OCI-LY1 (cell line): Measurements from ENCODE around the gene CHAF1A.

Experiments used
- H2AFZ ChIP-seq: fragments of 200-600 bp; sonication (generic), shearing (Covaris generic); 2 replicates; pipeline ENCODE4 v1.6.0; 2014; ENCODE audit warnings: antibody characterized with exemption, mild to moderate bottlenecking, low read length
- H3F3A ChIP-seq: fragments of 200-600 bp; sonication (generic), shearing (Covaris generic); 2 replicates; pipeline ENCODE4 v1.6.0; 2014; ENCODE audit warnings: mild to moderate bottlenecking, antibody characterized with exemption, low read length, moderate library complexity; ENCODE audit not compliant: insufficient read depth
- H3K27ac ChIP-seq: fragments of 200-600 bp; sonication (generic); 2 replicates; pipeline ENCODE4 v1.5.1; 2014; ENCODE audit warnings: low read length, mixed run types, mild to moderate bottlenecking, low read depth; ENCODE audit not compliant: poor library complexity, severe bottlenecking
- H3K27me3 ChIP-seq: fragments of 200-600 bp; sonication (generic); 2 replicates; pipeline ENCODE4 v1.6.0; 2014; ENCODE audit warnings: antibody characterized with exemption, mild to moderate bottlenecking, low read length, moderate library complexity; ENCODE audit not compliant: insufficient read depth
- H3K36me3 ChIP-seq: fragments of 200-600 bp; sonication (generic); 2 replicates; pipeline ENCODE4 v1.6.1; 2014; ENCODE audit warnings: mild to moderate bottlenecking, antibody characterized with exemption, low read length, moderate library complexity, mixed read lengths; ENCODE audit not compliant: insufficient read depth
- H3K4me1 ChIP-seq: fragments of 200-600 bp; sonication (generic); 2 replicates; pipeline ENCODE4 v1.5.1; 2014; ENCODE audit warnings: mild to moderate bottlenecking, low read length, moderate library complexity; ENCODE audit not compliant: insufficient read depth, severe bottlenecking
- H3K4me2 ChIP-seq: fragments of 200-600 bp; sonication (generic), shearing (Covaris generic); 2 replicates; pipeline ENCODE4 v1.6.1; 2014; ENCODE audit warnings: low read length
- H3K4me3 ChIP-seq: fragments of 200-600 bp; sonication (generic); 2 replicates; pipeline ENCODE4 v1.5.1; 2014; ENCODE audit warnings: low read length, low read depth, mild to moderate bottlenecking, mixed read lengths; ENCODE audit not compliant: poor library complexity, severe bottlenecking
- H3K79me2 ChIP-seq: fragments of 200-600 bp; shearing (Covaris generic); 2 replicates; pipeline ENCODE4 v1.6.1; 2016; ENCODE audit warnings: mixed run types, low read length, mixed read lengths; ENCODE audit not compliant: insufficient read depth
- H3K9ac ChIP-seq: fragments of 200-600 bp; sonication (generic), shearing (Covaris generic); 2 replicates; pipeline ENCODE4 v1.6.1; 2014; ENCODE audit warnings: mild to moderate bottlenecking, low read length, mixed read lengths
- H3K9me2 ChIP-seq: fragments of 200-600 bp; sonication (generic), shearing (Covaris generic); 2 replicates; pipeline ENCODE4 v1.6.1; 2014; ENCODE audit warnings: low read depth, mild to moderate bottlenecking, low read length, mixed read lengths
- H3K9me3 ChIP-seq: fragments of 200-600 bp; shearing (Covaris generic); 2 replicates; pipeline ENCODE4 v1.6.1; 2014; ENCODE audit warnings: low read length, mixed read lengths
- H4K20me1 ChIP-seq: fragments of 200-600 bp; sonication (generic), shearing (Covaris generic); 2 replicates; pipeline ENCODE4 v1.6.0; 2016; ENCODE audit warnings: mild to moderate bottlenecking, low read length; ENCODE audit not compliant: insufficient read depth
- CTCF ChIP-seq: fragments of 200-600 bp; sonication (generic), shearing (Covaris generic); IDR thresholded peaks from 2 replicates; pipeline ENCODE4 v1.5.1; 2017; ENCODE audit warnings: mild to moderate bottlenecking, antibody characterized with exemption, low read length, moderate library complexity, mixed read lengths
- EZH2 ChIP-seq: fragments of 200-600 bp; sonication (generic), shearing (Covaris generic); IDR thresholded peaks from 2 replicates; pipeline ENCODE4 v1.8.0; 2017; ENCODE audit warnings: borderline replicate concordance, mixed run types, mild to moderate bottlenecking, antibody characterized with exemption, low read length, moderate library complexity, mixed read lengths

Gene CHAF1A

GRCh38 chr19:4354897-4355296 lies 47.5 kb upstream of the CHAF1A start:
- H3K36me3 ChIP-seq, result peaks cover 16% of the 10 kb centered on the region
- H4K20me1 ChIP-seq, result no peaks in the 10 kb centered on the region
- no peaks in the 10 kb centered on the region for H3K9me2 ChIP-seq
- no peaks in the 10 kb centered on the region for H3K4me1 ChIP-seq
- H3K4me2 ChIP-seq, result no peak overlapping the region
- no peak overlapping the region for H3K27ac ChIP-seq
- H3K27me3 ChIP-seq, result no peaks in the 10 kb centered on the region
- no peaks in the 10 kb centered on the region for H3K79me2 ChIP-seq
- H3F3A ChIP-seq, result no peaks in the 10 kb centered on the region
- TF ChIP-seq EZH2, result no peak
- TF ChIP-seq CTCF, result no peak
- no peaks in the 10 kb centered on the region for H3K9me3 ChIP-seq
- H2AFZ ChIP-seq, result no peak overlapping the region
- H3K4me3 ChIP-seq, result no peak overlapping the region
- H3K9ac ChIP-seq, result no peak overlapping the region

GRCh38 chr19:4357095-4357797 lies 45.2 kb upstream of the CHAF1A start:
- H3K79me2 ChIP-seq, result no peaks in the 10 kb centered on the region
- no peaks in the 10 kb centered on the region for H3K4me1 ChIP-seq
- no peak overlapping the region for H3K4me2 ChIP-seq
- no peak overlapping the region for H3K9ac ChIP-seq
- no peaks in the 10 kb centered on the region for H3K27me3 ChIP-seq
- no peak overlapping the region for H3K27ac ChIP-seq
- H3K36me3 ChIP-seq, result peaks cover 34% of the 10 kb centered on the region
- H4K20me1 ChIP-seq, result no peaks in the 10 kb centered on the region
- no peak overlapping the region for H3K4me3 ChIP-seq
- TF ChIP-seq CTCF (no peak), EZH2 (no peak)
- no peaks in the 10 kb centered on the region for H3K9me2 ChIP-seq
- no peaks in the 10 kb centered on the region for H3K9me3 ChIP-seq
- no peak overlapping the region for H2AFZ ChIP-seq
- no peaks in the 10 kb centered on the region for H3F3A ChIP-seq

GRCh38 chr19:4357921-4358326 lies 44.5 kb upstream of the CHAF1A start:
- Histone ChIP-seq H3K4me3 (no peak overlapping the region), H3K27me3 (no peaks in the 10 kb centered on the region), H3K9ac (no peak overlapping the region), H4K20me1 (no peaks in the 10 kb centered on the region), H3K9me3 (no peaks in the 10 kb centered on the region), H3K4me2 (no peak overlapping the region), H3K9me2 (no peaks in the 10 kb centered on the region), H3K27ac (no peak overlapping the region), H3K36me3 (peaks cover 41% of the 10 kb centered on the region), H3K79me2 (no peaks in the 10 kb centered on the region), H3K4me1 (no peaks in the 10 kb centered on the region), H3F3A (no peaks in the 10 kb centered on the region), H2AFZ (no peak overlapping the region)
- no peak for TF ChIP-seq EZH2
- TF ChIP-seq CTCF, result no peak
